OCI-LY3 (cell line): Measurements from ENCODE around the gene BRAT1.
"Not testable (repeated sequence)": the region's sequence is repeated elsewhere in the genome, so short reads cannot be mapped to it uniquely, and the experiment has no call there.

Experiments used
- CTCF ChIP-seq: fragments of 200-600, 300-600 bp; sonication (generic); IDR thresholded peaks from 2 replicates; pipeline ENCODE4 v1.5.1; 2014; ENCODE audit warnings: antibody characterized with exemption, low read length, low read depth
- EZH2phosphoT487 ChIP-seq: fragments of 200-600 bp; shearing (Covaris generic); IDR thresholded peaks from 2 replicates; pipeline ENCODE4 v1.6.1; 2018; ENCODE audit warnings: antibody characterized with exemption, mixed run types, low read depth

- TF ChIP-seq CTCF, EZH2phosphoT487: not testable (repeated sequence)
Observed at GRCh38 chr7:2530994-2531795, 24.1 kb downstream of the BRAT1 start.
